K562 treated with DMSO at 1 percent for 24 hours (cell line): Measurements from ENCODE around the gene MAN1A1. TPM values are rescaled to one million over a fixed set of nuclear protein-coding genes. Genes with fewer than 3 reads are reported as not detected.

ENCODE experiments used
- total RNA-seq: library from RNA; unstranded; fragments of 300-600 nt; gene quantifications from 2 replicates; pipeline ENCODE4 v1.2.3, GENCODE V29; 2022; ENCODE audit warnings: low read depth; ENCODE audit not compliant: insufficient read depth

Gene MAN1A1
- total RNA-seq = 69.7 and 69.9 TPM in 2 replicates

DNA sequence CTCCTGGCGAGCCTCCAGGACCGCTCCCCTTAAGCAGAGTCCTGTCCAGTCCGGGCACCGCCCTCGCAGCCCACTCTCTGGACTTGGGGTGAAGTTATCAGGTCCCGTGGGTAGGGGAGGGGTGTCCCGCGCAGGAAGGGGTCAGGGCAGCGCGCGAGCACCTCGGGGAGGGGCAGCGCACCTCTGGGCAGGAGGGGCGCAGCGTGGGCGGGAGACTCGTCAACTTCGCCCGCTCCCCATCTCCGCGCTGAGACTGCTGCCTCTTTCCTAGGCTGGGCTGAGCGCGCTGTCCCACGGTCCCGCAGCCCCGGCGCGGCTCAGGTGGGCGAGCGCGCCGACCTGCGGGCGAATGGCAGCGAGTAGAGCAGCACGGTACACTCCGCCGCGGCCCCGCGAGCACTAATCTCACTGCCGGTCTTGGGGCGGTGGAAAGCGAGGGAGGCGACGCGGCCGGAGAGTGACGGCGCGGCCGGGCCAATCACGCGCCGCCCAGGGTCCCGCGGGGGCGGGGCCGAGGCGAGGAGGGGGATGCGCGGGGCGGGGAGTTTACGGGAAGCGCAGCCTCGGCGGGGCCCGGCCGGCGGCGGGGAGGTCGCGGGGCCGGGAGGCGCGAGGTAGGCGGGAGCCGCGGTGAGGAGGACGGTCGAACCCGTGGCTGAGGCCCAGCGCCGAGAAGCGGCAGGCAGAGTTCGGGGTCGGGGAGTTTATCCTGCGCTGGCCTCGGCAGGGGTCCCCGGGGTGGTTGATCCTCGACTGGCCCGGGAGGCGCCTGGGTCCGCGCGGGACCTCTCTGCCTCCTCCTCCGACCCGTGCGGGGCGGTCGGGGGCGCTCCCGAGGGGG lies at the start of gene MAN1A1:
Gene MAN1A1 (minus strand): TSS at position 401 of the 841 bp plus-strand sequence. CDS start 696 bp downstream, outside the sequence.

